Measurements from ENCODE around the gene EPN2.

EPN2 gene

GRCh38 chr17:19329136-19329535 lies 92.0 kb downstream of the EPN2 start:
- H3K27me3 ChIP-seq (ENCODE audit: control insufficient read depth in 1 of 2, insufficient read depth in 2 of 2, low read length in 2 of 2): no peaks in the 10 kb centered on the region
- no peak overlapping the region for H3K4me3 ChIP-seq (ENCODE audit: low read depth in 1 of 2, low read length in 2 of 2)

GRCh38 chr17:19329839-19330238 lies 92.7 kb downstream of the EPN2 start:
- H3K27me3 ChIP-seq (ENCODE audit: control insufficient read depth in 1 of 2, insufficient read depth in 2 of 2, low read length in 2 of 2): no peaks in the 10 kb centered on the region
- H3K4me1 ChIP-seq (ENCODE audit: control insufficient read depth in 1 of 2, insufficient read depth in 2 of 2, low read length in 2 of 2): no peaks in the 10 kb centered on the region
- H3K36me3 ChIP-seq (ENCODE audit: control insufficient read depth in 1 of 2, insufficient read depth in 2 of 2, low read length in 2 of 2): peaks cover 0 to 7% of the 10 kb centered on the region in 2 donors
- H3K27ac ChIP-seq (ENCODE audit: low read depth, low read length): no peak overlapping the region
- H3K9me3 ChIP-seq (ENCODE audit: control insufficient read depth in 1 of 2, low read length in 2 of 2): peaks cover 0 to 7% of the 10 kb centered on the region in 2 donors
- no peak overlapping the region for H3K9ac ChIP-seq (ENCODE audit: low read depth in 1 of 2, low read length in 2 of 2)
- H3K4me3 ChIP-seq (ENCODE audit: low read depth in 1 of 2, low read length in 2 of 2): no peak overlapping the region

More at GRCh38 chr17:19329136-19329535, 92.0 kb downstream of the EPN2 start:
- peaks cover 0 to 7% of the 10 kb centered on the region in 2 donors for H3K9me3 ChIP-seq (ENCODE audit: control insufficient read depth in 1 of 2, low read length in 2 of 2)
- H3K36me3 ChIP-seq (ENCODE audit: control insufficient read depth in 1 of 2, insufficient read depth in 2 of 2, low read length in 2 of 2): peaks cover 0 to 7% of the 10 kb centered on the region in 2 donors
- H3K9ac ChIP-seq (ENCODE audit: low read depth in 1 of 2, low read length in 2 of 2): no peak overlapping the region
- H3K4me1 ChIP-seq (ENCODE audit: control insufficient read depth in 1 of 2, insufficient read depth in 2 of 2, low read length in 2 of 2): no peaks in the 10 kb centered on the region
- H3K27ac ChIP-seq (ENCODE audit: low read depth, low read length): no peak overlapping the region

- Histone ChIP-seq H3K27me3 (ENCODE audit: control insufficient read depth in 1 of 2, insufficient read depth in 2 of 2, low read length in 2 of 2) (no peaks in the 10 kb centered on the region), H3K9me3 (ENCODE audit: control insufficient read depth in 1 of 2, low read length in 2 of 2) (peaks cover 0 to 4% of the 10 kb centered on the region in 2 donors), H3K36me3 (ENCODE audit: control insufficient read depth in 1 of 2, insufficient read depth in 2 of 2, low read length in 2 of 2) (peaks cover 0 to 7% of the 10 kb centered on the region in 2 donors), H3K4me3 (ENCODE audit: low read depth in 1 of 2, low read length in 2 of 2) (no peak overlapping the region), H3K4me1 (ENCODE audit: control insufficient read depth in 1 of 2, insufficient read depth in 2 of 2, low read length in 2 of 2) (no peaks in the 10 kb centered on the region), H3K9ac (ENCODE audit: low read depth in 1 of 2, low read length in 2 of 2) (no peak overlapping the region), H3K27ac (ENCODE audit: low read depth, low read length) (no peak overlapping the region)
Measured at GRCh38 chr17:19330271-19330670, 93.1 kb downstream of the EPN2 start.

GRCh38 chr17:19331134-19331533 lies 94.0 kb downstream of the EPN2 start:
- Histone ChIP-seq H3K27me3 (ENCODE audit: control insufficient read depth in 1 of 2, insufficient read depth in 2 of 2, low read length in 2 of 2) (no peaks in the 10 kb centered on the region), H3K9ac (ENCODE audit: low read depth in 1 of 2, low read length in 2 of 2) (no peak overlapping the region), H3K9me3 (ENCODE audit: control insufficient read depth in 1 of 2, low read length in 2 of 2) (no peaks in the 10 kb centered on the region), H3K4me3 (ENCODE audit: low read depth in 1 of 2, low read length in 2 of 2) (no peak overlapping the region), H3K4me1 (ENCODE audit: control insufficient read depth in 1 of 2, insufficient read depth in 2 of 2, low read length in 2 of 2) (no peaks in the 10 kb centered on the region), H3K27ac (ENCODE audit: low read depth, low read length) (no peak overlapping the region), H3K36me3 (ENCODE audit: control insufficient read depth in 1 of 2, insufficient read depth in 2 of 2, low read length in 2 of 2) (peaks cover 0 to 7% of the 10 kb centered on the region in 2 donors)

GRCh38 chr17:19331543-19332245 lies 94.5 kb downstream of the EPN2 start:
- no peaks in the 10 kb centered on the region for H3K9me3 ChIP-seq (ENCODE audit: control insufficient read depth in 1 of 2, low read length in 2 of 2)
- H3K27me3 ChIP-seq (ENCODE audit: control insufficient read depth in 1 of 2, insufficient read depth in 2 of 2, low read length in 2 of 2): no peaks in the 10 kb centered on the region
- H3K4me1 ChIP-seq (ENCODE audit: control insufficient read depth in 1 of 2, insufficient read depth in 2 of 2, low read length in 2 of 2): no peaks in the 10 kb centered on the region
- no peak overlapping the region for H3K9ac ChIP-seq (ENCODE audit: low read depth in 1 of 2, low read length in 2 of 2)
- peaks cover 0 to 7% of the 10 kb centered on the region in 2 donors for H3K36me3 ChIP-seq (ENCODE audit: control insufficient read depth in 1 of 2, insufficient read depth in 2 of 2, low read length in 2 of 2)
- H3K27ac ChIP-seq (ENCODE audit: low read depth, low read length): no peak overlapping the region
- no peak overlapping the region for H3K4me3 ChIP-seq (ENCODE audit: low read depth in 1 of 2, low read length in 2 of 2)

- H3K36me3 ChIP-seq (ENCODE audit: control insufficient read depth in 1 of 2, insufficient read depth in 2 of 2, low read length in 2 of 2): peaks cover 0 to 7% of the 10 kb centered on the region in 2 donors
- H3K9me3 ChIP-seq (ENCODE audit: control insufficient read depth in 1 of 2, low read length in 2 of 2): no peaks in the 10 kb centered on the region
- H3K4me3 ChIP-seq (ENCODE audit: low read depth in 1 of 2, low read length in 2 of 2): no peak overlapping the region
- no peak overlapping the region for H3K9ac ChIP-seq (ENCODE audit: low read depth in 1 of 2, low read length in 2 of 2)
- no peak overlapping the region for H3K27ac ChIP-seq (ENCODE audit: low read depth, low read length)
- H3K27me3 ChIP-seq (ENCODE audit: control insufficient read depth in 1 of 2, insufficient read depth in 2 of 2, low read length in 2 of 2): no peaks in the 10 kb centered on the region
- no peaks in the 10 kb centered on the region for H3K4me1 ChIP-seq (ENCODE audit: control insufficient read depth in 1 of 2, insufficient read depth in 2 of 2, low read length in 2 of 2)
Measured at GRCh38 chr17:19332371-19333131, 95.4 kb downstream of the EPN2 start.

GRCh38 chr17:19333132-19333440 lies 95.9 kb downstream of the EPN2 start:
- Histone ChIP-seq H3K27ac (ENCODE audit: low read depth, low read length) (no peak overlapping the region), H3K9ac (ENCODE audit: low read depth in 1 of 2, low read length in 2 of 2) (no peak overlapping the region), H3K36me3 (ENCODE audit: control insufficient read depth in 1 of 2, insufficient read depth in 2 of 2, low read length in 2 of 2) (peaks cover 0 to 7% of the 10 kb centered on the region in 2 donors), H3K27me3 (ENCODE audit: control insufficient read depth in 1 of 2, insufficient read depth in 2 of 2, low read length in 2 of 2) (no peaks in the 10 kb centered on the region), H3K9me3 (ENCODE audit: control insufficient read depth in 1 of 2, low read length in 2 of 2) (no peaks in the 10 kb centered on the region), H3K4me1 (ENCODE audit: control insufficient read depth in 1 of 2, insufficient read depth in 2 of 2, low read length in 2 of 2) (peaks cover 0 to under 1% of the 10 kb centered on the region in 2 donors), H3K4me3 (ENCODE audit: low read depth in 1 of 2, low read length in 2 of 2) (no peak overlapping the region)

- Histone ChIP-seq H3K36me3 (ENCODE audit: control insufficient read depth in 1 of 2, insufficient read depth in 2 of 2, low read length in 2 of 2) (peaks cover 0 to 7% of the 10 kb centered on the region in 2 donors), H3K9ac (ENCODE audit: low read depth in 1 of 2, low read length in 2 of 2) (no peak overlapping the region), H3K27me3 (ENCODE audit: control insufficient read depth in 1 of 2, insufficient read depth in 2 of 2, low read length in 2 of 2) (no peaks in the 10 kb centered on the region), H3K4me1 (ENCODE audit: control insufficient read depth in 1 of 2, insufficient read depth in 2 of 2, low read length in 2 of 2) (peaks cover 0 to 5% of the 10 kb centered on the region in 2 donors), H3K9me3 (ENCODE audit: control insufficient read depth in 1 of 2, low read length in 2 of 2) (no peaks in the 10 kb centered on the region), H3K4me3 (ENCODE audit: low read depth in 1 of 2, low read length in 2 of 2) (no peak overlapping the region), H3K27ac (ENCODE audit: low read depth, low read length) (no peak overlapping the region)
Measured at GRCh38 chr17:19333736-19334290, 96.6 kb downstream of the EPN2 start.

- no peak overlapping the region for H3K9ac ChIP-seq (ENCODE audit: low read depth in 1 of 2, low read length in 2 of 2)
- H3K27me3 ChIP-seq (ENCODE audit: control insufficient read depth in 1 of 2, insufficient read depth in 2 of 2, low read length in 2 of 2): no peaks in the 10 kb centered on the region
- H3K27ac ChIP-seq (ENCODE audit: low read depth, low read length): no peak overlapping the region
- H3K4me1 ChIP-seq (ENCODE audit: control insufficient read depth in 1 of 2, insufficient read depth in 2 of 2, low read length in 2 of 2): peaks cover 0 to 5% of the 10 kb centered on the region in 2 donors
- H3K9me3 ChIP-seq (ENCODE audit: control insufficient read depth in 1 of 2, low read length in 2 of 2): no peaks in the 10 kb centered on the region
- H3K36me3 ChIP-seq (ENCODE audit: control insufficient read depth in 1 of 2, insufficient read depth in 2 of 2, low read length in 2 of 2): peaks cover 0 to 7% of the 10 kb centered on the region in 2 donors
- H3K4me3 ChIP-seq (ENCODE audit: low read depth in 1 of 2, low read length in 2 of 2): no peak overlapping the region
Measured at GRCh38 chr17:19334331-19334730, 97.2 kb downstream of the EPN2 start.

- H3K4me3 ChIP-seq (ENCODE audit: low read depth in 1 of 2, low read length in 2 of 2): no peak overlapping the region
- peaks cover 0 to 5% of the 10 kb centered on the region in 2 donors for H3K4me1 ChIP-seq (ENCODE audit: control insufficient read depth in 1 of 2, insufficient read depth in 2 of 2, low read length in 2 of 2)
- H3K9me3 ChIP-seq (ENCODE audit: control insufficient read depth in 1 of 2, low read length in 2 of 2): no peaks in the 10 kb centered on the region
- no peak overlapping the region for H3K27ac ChIP-seq (ENCODE audit: low read depth, low read length)
- no peaks in the 10 kb centered on the region for H3K27me3 ChIP-seq (ENCODE audit: control insufficient read depth in 1 of 2, insufficient read depth in 2 of 2, low read length in 2 of 2)
- no peak overlapping the region for H3K9ac ChIP-seq (ENCODE audit: low read depth in 1 of 2, low read length in 2 of 2)
- peaks cover 0 to 4% of the 10 kb centered on the region in 2 donors for H3K36me3 ChIP-seq (ENCODE audit: control insufficient read depth in 1 of 2, insufficient read depth in 2 of 2, low read length in 2 of 2)
Measured at GRCh38 chr17:19335951-19336631, 98.9 kb downstream of the EPN2 start.
